ENCODE measurements around the gene CCR6.
"Not testable (repeated sequence)": the region's sequence is repeated elsewhere in the genome, so short reads cannot be mapped to it uniquely, and the experiment has no call there.

The CCR6 gene

GRCh38 chr6:167178896-167179655, 56.2 kb downstream of the CCR6 start:
- DNase-seq: not testable (repeated sequence)

GRCh38 chr6:167180086-167180485, 57.2 kb downstream of the CCR6 start:
- not testable (repeated sequence) for DNase-seq

- DNase-seq: not testable (repeated sequence)
Observed at GRCh38 chr6:167181351-167181750, 58.5 kb downstream of the CCR6 start.

GRCh38 chr6:167182913-167183314, 60.0 kb downstream of the CCR6 start:
- not testable (repeated sequence) for DNase-seq

- not testable (repeated sequence) for DNase-seq
Observed at GRCh38 chr6:167185101-167185500, 62.2 kb downstream of the CCR6 start.

GRCh38 chr6:167187275-167187674, 64.4 kb downstream of the CCR6 start:
- not testable (repeated sequence) for DNase-seq

Data from CD4-positive, alpha-beta T cell treated with Interleukin-21 for 1 hour (primary cell).